Large intestine (tissue), 3 donors: Measurements from ENCODE around the gene BLOC1S5. TPM values are rescaled to one million over a fixed set of nuclear protein-coding genes. Genes with fewer than 3 reads are reported as not detected.

Source experiments
- DNase-seq, 2 donors: peaks; one replicate each; pipeline versions ENCODE4 v3.0.0 to v3.0.0-alpha.2; 2013
- H3K27ac ChIP-seq: one replicate; pipeline ENCODE4 v1.5.1; 2013; ENCODE audit warnings: low read length
- H3K27me3 ChIP-seq: 2 replicates; pipeline ENCODE4 v1.6.1; 2013; ENCODE audit warnings: low read length; ENCODE audit not compliant: control insufficient read depth, insufficient read depth
- H3K36me3 ChIP-seq: 2 replicates; pipeline ENCODE4 v1.6.1; 2013; ENCODE audit warnings: low read length; ENCODE audit not compliant: control insufficient read depth, insufficient read depth
- H3K4me1 ChIP-seq: one replicate; pipeline ENCODE4 v1.6.1; 2013; ENCODE audit warnings: low read length; ENCODE audit not compliant: control insufficient read depth, insufficient read depth
- H3K4me3 ChIP-seq: one replicate; pipeline ENCODE4 v1.5.1; 2013; ENCODE audit warnings: low read length
- H3K9me3 ChIP-seq: one replicate; pipeline ENCODE4 v1.6.1; 2013; ENCODE audit warnings: mild to moderate bottlenecking, low read depth, low read length, moderate library complexity; ENCODE audit not compliant: control insufficient read depth
- WGBS: methylation state at CpG from one replicate; pipeline ENCODE4 v1.1.5; 2013; ENCODE audit warnings: low lambda C conversion rate; ENCODE audit not compliant: insufficient coverage; 5-methylcytosine and 5-hydroxymethylcytosine counted together
- polyA plus RNA-seq: library from polyadenylated mRNA; unstranded; fragments of 120-200 nt; gene quantifications from one replicate; pipeline ENCODE4 v1.2.1, GENCODE V29; 2013

BLOC1S5 gene
- polyA plus RNA-seq, 1 donor: 14.2 TPM

DNA sequence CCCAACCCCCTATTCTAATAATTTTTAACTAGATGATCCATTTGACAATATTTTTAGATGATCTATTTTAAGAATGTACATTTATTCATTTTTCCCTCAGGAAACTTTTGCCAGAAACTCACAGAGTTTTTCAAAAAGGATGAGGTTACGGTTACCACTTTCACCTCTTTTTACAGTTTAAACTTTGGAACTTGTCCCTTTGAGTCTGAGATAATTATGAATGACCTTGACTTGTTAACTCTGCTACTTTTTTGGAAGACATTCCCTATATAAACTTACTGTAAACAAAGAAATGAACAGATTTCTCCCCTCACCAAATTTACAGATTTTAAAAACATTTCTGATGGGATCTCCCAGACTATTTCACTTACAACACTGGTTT, 18.4 kb upstream of the BLOC1S5 start:
- Histone ChIP-seq H3K4me1 (peaks cover 4% of the 10 kb centered on the region), H3K27ac (no peak overlapping the region)
- DNase-seq: no peak

DNA sequence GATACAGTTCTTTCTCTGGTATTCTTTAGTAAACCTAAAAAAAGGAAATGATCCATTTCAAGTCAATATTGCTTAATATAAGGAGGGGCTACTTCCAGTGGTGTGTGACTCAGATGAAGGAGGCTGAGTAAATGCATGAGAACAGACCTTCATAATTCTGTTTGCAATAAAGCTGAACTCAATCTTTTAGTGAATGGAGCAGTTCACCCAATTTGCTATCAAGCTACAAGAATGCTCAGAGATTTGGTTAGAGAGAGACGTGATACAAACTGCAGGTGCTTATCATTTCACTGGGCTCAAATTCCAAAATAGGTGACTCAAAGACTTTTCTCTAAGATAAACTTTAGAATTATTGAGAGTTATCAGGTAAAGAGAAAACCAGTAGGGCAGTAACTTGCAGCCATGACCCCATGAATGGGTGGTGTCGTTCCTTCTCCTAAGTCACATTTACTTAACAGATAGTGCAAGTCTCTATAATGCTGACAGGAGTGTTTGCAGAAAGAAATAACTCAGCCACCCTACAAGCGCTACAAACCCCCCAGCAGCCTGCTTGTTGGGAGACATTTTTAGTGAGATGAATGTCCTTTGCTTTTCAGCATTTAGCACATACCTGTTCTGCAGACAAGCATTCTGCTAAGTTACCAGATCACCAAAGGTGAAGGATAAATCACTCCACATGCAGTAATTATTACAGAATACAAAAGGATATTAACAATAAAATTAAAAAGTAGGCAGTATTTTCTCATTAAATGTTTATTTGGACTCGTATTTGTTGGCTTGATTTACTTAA, 16.4 kb upstream of the BLOC1S5 start:
- Histone ChIP-seq H3K9me3 (no peaks in the 10 kb centered on the region), H3K4me1 (peaks cover 4% of the 10 kb centered on the region), H3K4me3 (no peak overlapping the region), H3K27me3 (no peaks in the 10 kb centered on the region), H3K27ac (peak overlapping the region; percentile 10), H3K36me3 (no peaks in the 10 kb centered on the region)
- peak; percentile 56 to 77 for DNase-seq
- WGBS: 20% methylated on average over 2 of the region's 4 CpGs

More for the DNA sequence above, 18.4 kb upstream of the BLOC1S5 start:
- Histone ChIP-seq H3K27me3 (no peaks in the 10 kb centered on the region), H3K4me3 (no peak overlapping the region), H3K9me3 (no peaks in the 10 kb centered on the region), H3K36me3 (peaks cover 5% of the 10 kb centered on the region)
- WGBS: 67% methylated on average over 1 of the region's 1 CpG

DNA sequence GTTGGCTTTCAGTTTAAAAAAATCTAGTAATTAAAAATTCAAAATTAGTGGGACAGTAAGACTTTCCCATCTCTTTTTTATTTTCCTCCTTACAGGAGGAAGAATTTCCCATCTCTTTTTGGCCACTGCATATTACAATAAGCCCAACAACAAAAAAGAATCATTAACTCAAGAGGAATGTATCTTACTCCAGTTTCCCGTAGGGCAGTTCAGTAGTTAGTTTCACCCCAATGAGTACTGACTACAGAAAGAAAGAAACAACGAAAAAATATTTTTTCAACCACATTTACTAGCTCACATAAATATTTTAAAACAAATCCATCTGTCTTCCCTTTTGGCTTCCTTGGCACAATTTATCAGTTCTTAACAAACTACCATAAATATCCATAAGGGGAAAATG, 14.9 kb upstream of the BLOC1S5 start:
- Histone ChIP-seq H3K9me3 (no peaks in the 10 kb centered on the region), H3K36me3 (no peaks in the 10 kb centered on the region), H3K27ac (no peak overlapping the region), H3K4me3 (no peak overlapping the region), H3K27me3 (no peaks in the 10 kb centered on the region), H3K4me1 (peaks cover 4% of the 10 kb centered on the region)
- WGBS: no CpG with 5 or more reads among the region's 2 CpGs
- no peak for DNase-seq

DNA sequence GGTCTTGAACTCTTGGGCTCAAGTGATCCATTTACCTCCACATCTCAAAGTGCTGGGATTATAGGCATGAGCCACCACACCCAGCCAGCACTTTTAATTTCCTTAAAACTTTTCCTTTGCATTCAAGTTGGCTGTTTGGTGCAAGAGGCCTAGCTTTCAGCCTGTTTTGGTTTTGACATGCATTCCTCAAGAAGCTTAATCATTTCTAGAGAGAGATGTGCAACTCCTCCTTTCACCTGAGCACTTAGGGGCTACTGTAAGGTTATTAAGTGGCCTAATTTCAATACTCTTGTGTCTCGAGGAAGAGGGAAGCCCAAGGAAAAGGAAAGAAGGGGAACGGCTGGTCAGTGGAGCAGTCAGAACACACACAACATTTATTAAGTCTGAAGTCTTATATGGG, 13.8 kb upstream of the BLOC1S5 start:
- WGBS: no CpG with 5 or more reads among the region's 2 CpGs
- no peaks in the 10 kb centered on the region for H3K9me3 ChIP-seq
- no peaks in the 10 kb centered on the region for H3K36me3 ChIP-seq
- DNase-seq: no peak
- no peaks in the 10 kb centered on the region for H3K27me3 ChIP-seq
- peaks cover 4% of the 10 kb centered on the region for H3K4me1 ChIP-seq
- no peak overlapping the region for H3K4me3 ChIP-seq
- H3K27ac ChIP-seq: no peak overlapping the region

DNA sequence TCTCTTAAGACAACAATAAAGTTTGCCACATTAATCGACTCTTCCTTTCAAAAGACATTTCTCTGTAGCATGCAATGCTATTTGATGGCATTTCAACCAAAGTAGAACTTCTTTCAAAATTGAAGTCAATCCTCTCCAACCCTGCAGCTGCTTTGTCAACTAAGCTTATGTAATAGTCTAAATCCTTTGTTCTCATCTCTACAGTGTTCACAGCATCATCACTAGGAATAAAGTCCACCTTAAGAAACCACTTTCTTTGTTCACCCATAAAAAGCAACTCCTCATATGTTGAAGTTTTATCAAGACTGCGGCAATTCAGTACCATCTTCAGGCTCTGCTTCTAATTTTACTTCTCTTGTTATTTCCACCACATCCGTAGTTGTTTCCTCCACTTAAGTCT, 11.5 kb upstream of the BLOC1S5 start:
- Histone ChIP-seq H3K36me3 (no peaks in the 10 kb centered on the region), H3K27me3 (no peaks in the 10 kb centered on the region), H3K4me3 (no peak overlapping the region), H3K4me1 (peaks cover under 1% of the 10 kb centered on the region), H3K9me3 (no peaks in the 10 kb centered on the region), H3K27ac (no peak overlapping the region)
- no peak for DNase-seq
- WGBS: 71% methylated on average over 1 of the region's 3 CpGs

DNA sequence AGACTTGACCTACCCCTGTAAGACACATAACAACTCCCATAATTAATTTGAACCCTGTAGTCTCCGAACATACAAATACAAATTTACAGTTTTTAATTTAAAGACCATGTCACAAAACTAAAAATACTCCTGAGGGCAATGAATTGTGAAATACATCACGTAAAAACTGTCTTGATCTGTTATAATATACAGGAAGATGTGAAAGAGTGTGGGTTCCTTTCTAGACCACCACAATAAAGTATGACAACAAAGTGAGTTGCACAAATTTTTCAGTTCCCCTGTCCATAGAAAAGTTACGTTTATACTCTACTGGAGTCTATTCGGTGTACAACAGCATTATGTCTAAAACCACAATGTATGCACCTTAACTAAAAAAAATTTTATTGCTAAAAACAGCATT, 11.0 kb upstream of the BLOC1S5 start:
- H3K4me1 ChIP-seq: no peaks in the 10 kb centered on the region
- H3K36me3 ChIP-seq: no peaks in the 10 kb centered on the region
- no peak overlapping the region for H3K4me3 ChIP-seq
- no peak for DNase-seq
- no peaks in the 10 kb centered on the region for H3K27me3 ChIP-seq
- H3K9me3 ChIP-seq: no peaks in the 10 kb centered on the region
- no peak overlapping the region for H3K27ac ChIP-seq
- WGBS: 80% methylated on average over 1 of the region's 4 CpGs

DNA sequence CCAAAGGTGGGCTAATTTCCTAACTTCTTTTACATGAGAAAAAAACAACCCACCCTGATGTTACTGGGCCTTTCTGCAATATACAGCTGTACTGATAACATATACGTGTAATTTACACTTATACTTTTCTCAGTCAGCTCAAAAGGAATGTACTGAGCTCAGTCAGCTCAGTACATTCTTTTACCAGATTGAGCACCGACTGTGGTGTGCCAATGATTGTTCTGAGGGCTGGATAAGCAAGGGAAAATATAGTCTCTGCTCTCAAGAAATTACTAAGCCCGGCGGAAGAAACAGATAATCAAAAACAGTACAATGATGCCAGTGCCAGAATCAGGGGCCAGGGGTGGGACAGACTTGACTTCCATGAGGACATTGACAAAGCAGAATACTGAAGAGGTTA, 10.0 kb upstream of the BLOC1S5 start:
- H3K9me3 ChIP-seq: no peaks in the 10 kb centered on the region
- H3K4me1 ChIP-seq: no peaks in the 10 kb centered on the region
- 33% methylated on average over 1 of the region's 4 CpGs for WGBS
- H3K36me3 ChIP-seq: no peaks in the 10 kb centered on the region
- H3K27ac ChIP-seq: no peak overlapping the region
- DNase-seq: no peak
- no peak overlapping the region for H3K4me3 ChIP-seq
- H3K27me3 ChIP-seq: no peaks in the 10 kb centered on the region

DNA sequence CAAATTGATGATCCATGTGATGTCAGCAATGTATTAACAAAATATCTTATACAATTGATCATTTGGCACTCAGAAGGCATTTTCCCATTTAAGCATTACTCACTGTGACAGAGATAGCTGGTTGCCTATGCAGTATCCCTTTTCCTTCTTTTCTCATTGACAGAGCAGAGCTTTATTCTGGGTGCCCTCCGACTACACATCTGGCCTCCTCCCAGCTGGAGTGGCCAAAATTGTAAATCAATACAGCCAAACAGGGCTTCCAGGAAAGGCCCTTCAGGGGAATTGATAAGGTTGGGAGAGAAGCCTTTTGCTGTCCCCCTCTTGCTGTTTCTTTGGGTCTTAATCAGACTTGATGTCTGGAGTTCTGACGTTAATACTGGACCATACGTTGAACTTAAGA, 9.6 kb upstream of the BLOC1S5 start:
- H3K9me3 ChIP-seq: no peaks in the 10 kb centered on the region
- no peaks in the 10 kb centered on the region for H3K27me3 ChIP-seq
- no peak overlapping the region for H3K27ac ChIP-seq
- no peak overlapping the region for H3K4me3 ChIP-seq
- WGBS: 100% methylated on average over 1 of the region's 3 CpGs
- H3K36me3 ChIP-seq: no peaks in the 10 kb centered on the region
- no peak for DNase-seq
- no peaks in the 10 kb centered on the region for H3K4me1 ChIP-seq

DNA sequence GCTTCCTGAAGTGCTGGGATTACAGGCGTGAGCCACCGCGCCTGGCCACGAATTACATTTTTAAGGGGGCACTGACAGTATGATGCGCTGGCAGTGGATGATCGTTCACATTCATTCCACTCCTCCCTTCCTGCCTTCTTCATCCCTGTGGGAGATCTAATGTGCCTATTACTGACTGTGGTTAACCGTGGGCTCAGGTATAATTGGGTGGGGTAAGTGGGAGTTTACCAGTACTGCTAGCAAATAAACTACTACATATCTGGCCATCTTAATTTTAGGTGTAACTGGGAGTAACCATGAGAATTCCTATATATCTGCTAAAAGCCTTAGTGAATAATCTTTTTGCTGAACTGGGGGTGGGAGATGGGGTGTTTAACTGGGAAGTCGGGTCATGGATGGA, 6.5 kb upstream of the BLOC1S5 start:
- Histone ChIP-seq H3K4me3 (no peak overlapping the region), H3K27ac (no peak overlapping the region), H3K9me3 (no peaks in the 10 kb centered on the region), H3K27me3 (no peaks in the 10 kb centered on the region), H3K36me3 (no peaks in the 10 kb centered on the region), H3K4me1 (peaks cover under 1% of the 10 kb centered on the region)
- 92% methylated on average over 5 of the region's 8 CpGs for WGBS
- DNase-seq: no peak

DNA sequence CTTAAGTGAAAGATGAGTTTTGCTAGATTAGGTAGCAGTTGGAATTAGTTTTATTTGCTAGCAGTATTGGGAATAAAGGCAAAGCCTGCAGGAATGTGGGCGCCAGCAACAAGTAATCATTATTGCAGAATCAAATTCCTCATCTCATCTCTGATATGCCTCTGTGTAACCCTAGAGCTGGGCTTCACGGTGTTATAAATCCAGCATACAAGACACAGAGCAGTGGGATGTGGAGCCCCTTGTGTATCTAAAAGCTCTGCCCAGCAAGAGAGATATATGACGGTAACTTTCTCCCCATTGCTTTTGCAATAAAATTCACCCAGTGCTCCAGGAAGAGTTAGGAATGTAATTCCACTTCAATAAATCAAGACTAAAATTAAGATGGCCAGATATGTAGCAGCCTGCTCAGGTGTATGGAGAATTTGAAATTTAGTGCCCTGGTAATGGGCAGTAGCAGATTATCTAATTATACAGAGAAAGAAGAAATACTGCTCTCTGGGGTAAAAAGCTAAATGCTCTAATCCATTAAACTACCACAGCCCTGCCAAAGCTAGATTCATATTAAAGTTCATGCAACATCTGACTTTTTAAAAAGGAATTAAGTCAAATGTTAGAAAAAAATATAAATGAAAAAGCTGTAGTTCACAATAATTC, 5.6 kb upstream of the BLOC1S5 start:
- no peak for DNase-seq
- peaks cover 10% of the 10 kb centered on the region for H3K4me1 ChIP-seq
- no peaks in the 10 kb centered on the region for H3K9me3 ChIP-seq
- no CpG with 5 or more reads among the region's 3 CpGs for WGBS
- H3K4me3 ChIP-seq: no peak overlapping the region
- H3K27me3 ChIP-seq: no peaks in the 10 kb centered on the region
- no peaks in the 10 kb centered on the region for H3K36me3 ChIP-seq
- H3K27ac ChIP-seq: no peak overlapping the region

DNA sequence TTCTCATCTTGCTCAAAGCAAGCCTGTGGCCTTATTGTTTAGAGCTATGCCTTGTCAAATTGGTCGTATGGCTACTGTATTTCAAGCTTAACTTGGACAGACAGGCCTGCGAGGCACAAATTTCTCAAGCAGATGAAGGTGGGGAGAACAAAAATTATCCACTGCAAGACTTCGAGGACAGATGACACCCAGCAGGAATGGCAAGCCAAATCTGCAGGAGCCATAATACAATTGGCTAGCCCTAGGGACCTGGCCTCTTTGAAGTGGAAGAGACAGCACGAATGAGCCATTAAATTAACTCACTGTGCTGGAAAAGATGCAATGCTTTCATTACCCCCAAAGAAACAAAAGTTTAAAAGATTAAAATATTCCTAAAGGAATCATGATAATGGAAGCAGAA, 5.0 kb upstream of the BLOC1S5 start:
- H3K9me3 ChIP-seq: no peaks in the 10 kb centered on the region
- WGBS: no CpG with 5 or more reads among the region's 4 CpGs
- H3K27ac ChIP-seq: no peak overlapping the region
- H3K4me3 ChIP-seq: no peak overlapping the region
- no peaks in the 10 kb centered on the region for H3K36me3 ChIP-seq
- peaks cover 11% of the 10 kb centered on the region for H3K4me1 ChIP-seq
- no peaks in the 10 kb centered on the region for H3K27me3 ChIP-seq
- DNase-seq: no peak
